ENCODE results near the gene MMP10.

MMP10 gene

GRCh38 chr11:102792604-102793003, 12.2 kb upstream of the MMP10 start:
- no peak overlapping the region for H2AFZ ChIP-seq (ENCODE audit: low read depth, low read length)
- no peak overlapping the region for H3K4ac ChIP-seq (ENCODE audit: low read depth in 1 of 2, low read length in 2 of 2)
- no peak overlapping the region for H3K14ac ChIP-seq (ENCODE audit: low read length in 2 of 2)
- no peak overlapping the region for H2BK12ac ChIP-seq (ENCODE audit: low read length in 2 of 2)
- no peak overlapping the region for H4K91ac ChIP-seq (ENCODE audit: low read length)
- H3K36me3 ChIP-seq (ENCODE audit: control insufficient read depth in 1 of 2, insufficient read depth in 2 of 2, low read depth in 1 of 2, low read length in 2 of 2), result peaks cover 0 to 10% of the 10 kb centered on the region in 2 experiments
- no peak overlapping the region for H2BK120ac ChIP-seq (ENCODE audit: low read depth, low read length)
- H3K23ac ChIP-seq (ENCODE audit: low read length in 2 of 2), result no peak overlapping the region
- no peaks in the 10 kb centered on the region for H3K9me3 ChIP-seq (ENCODE audit: control insufficient read depth, low read length)
- no peak overlapping the region for H3K4me3 ChIP-seq (ENCODE audit: insufficient read depth in 1 of 2, low read depth in 1 of 2, low read length in 2 of 2)
- H4K8ac ChIP-seq (ENCODE audit: low read length), result no peak overlapping the region
- H3K4me2 ChIP-seq (ENCODE audit: low read length, poor library complexity, severe bottlenecking), result no peak overlapping the region
- no peaks in the 10 kb centered on the region for H3K27me3 ChIP-seq (ENCODE audit: control insufficient read depth in 1 of 2, insufficient read depth in 1 of 2, low read length in 2 of 2)
- H3K9ac ChIP-seq (ENCODE audit: low read length), result no peak overlapping the region
- DNase-seq, result no peak
- H3K4me1 ChIP-seq (ENCODE audit: control insufficient read depth, insufficient read depth, low read depth, low read length), result peaks cover 1% of the 10 kb centered on the region
- no peak overlapping the region for H2BK15ac ChIP-seq (ENCODE audit: low read depth, poor library complexity, severe bottlenecking)
- H3K18ac ChIP-seq (ENCODE audit: low read depth in 1 of 2, low read length in 2 of 2), result no peak overlapping the region
- no peak overlapping the region for H2AK5ac ChIP-seq (ENCODE audit: low read length, severe bottlenecking)
- no peak overlapping the region for H2BK5ac ChIP-seq (ENCODE audit: low read depth, low read length, poor library complexity, severe bottlenecking)
- no peak overlapping the region for H3K27ac ChIP-seq (ENCODE audit: low read length, poor library complexity, severe bottlenecking)
- WGBS, result 96% methylated on average over 5 of the region's 5 CpGs
- no peaks in the 10 kb centered on the region for H3K79me1 ChIP-seq (replicated peaks; ENCODE audit: low read length, poor library complexity, severe bottlenecking)

GRCh38 chr11:102791271-102792036, 11.0 kb upstream of the MMP10 start:
- Histone ChIP-seq H3K27me3 (ENCODE audit: control insufficient read depth in 1 of 2, insufficient read depth in 1 of 2, low read length in 2 of 2) (no peaks in the 10 kb centered on the region), H2BK5ac (ENCODE audit: low read depth, low read length, poor library complexity, severe bottlenecking) (no peak overlapping the region), H3K4me1 (ENCODE audit: control insufficient read depth, insufficient read depth, low read depth, low read length) (peaks cover 1% of the 10 kb centered on the region), H3K9me3 (ENCODE audit: control insufficient read depth, low read length) (no peaks in the 10 kb centered on the region), H3K14ac (ENCODE audit: low read length in 2 of 2) (no peak overlapping the region), H2AK5ac (ENCODE audit: low read length, severe bottlenecking) (no peak overlapping the region), H3K23ac (ENCODE audit: low read length in 2 of 2) (no peak overlapping the region), H3K36me3 (ENCODE audit: control insufficient read depth in 1 of 2, insufficient read depth in 2 of 2, low read depth in 1 of 2, low read length in 2 of 2) (peaks cover 0 to 10% of the 10 kb centered on the region in 2 experiments), H3K4me2 (ENCODE audit: low read length, poor library complexity, severe bottlenecking) (no peak overlapping the region), H3K18ac (ENCODE audit: low read depth in 1 of 2, low read length in 2 of 2) (no peak overlapping the region), H3K4ac (ENCODE audit: low read depth in 1 of 2, low read length in 2 of 2) (no peak overlapping the region), H3K4me3 (ENCODE audit: insufficient read depth in 1 of 2, low read depth in 1 of 2, low read length in 2 of 2) (no peak overlapping the region), H4K8ac (ENCODE audit: low read length) (no peak overlapping the region), H3K79me1 (replicated peaks; ENCODE audit: low read length, poor library complexity, severe bottlenecking) (no peaks in the 10 kb centered on the region), H2BK120ac (ENCODE audit: low read depth, low read length) (no peak overlapping the region), H2BK12ac (ENCODE audit: low read length in 2 of 2) (no peak overlapping the region), H3K27ac (ENCODE audit: low read length, poor library complexity, severe bottlenecking) (no peak overlapping the region), H2AFZ (ENCODE audit: low read depth, low read length) (no peak overlapping the region), H2BK15ac (ENCODE audit: low read depth, poor library complexity, severe bottlenecking) (no peak overlapping the region), H4K91ac (ENCODE audit: low read length) (no peak overlapping the region), H3K9ac (ENCODE audit: low read length) (no peak overlapping the region)
- WGBS, result 70% methylated on average over 4 of the region's 4 CpGs
- no peak for DNase-seq

GRCh38 chr11:102788334-102788995, 8.0 kb upstream of the MMP10 start:
- no peak overlapping the region for H2AK5ac ChIP-seq (ENCODE audit: low read length, severe bottlenecking)
- H2AFZ ChIP-seq (ENCODE audit: low read depth, low read length), result no peak overlapping the region
- H3K4ac ChIP-seq (ENCODE audit: low read depth in 1 of 2, low read length in 2 of 2), result no peak overlapping the region
- no peak overlapping the region for H2BK12ac ChIP-seq (ENCODE audit: low read length in 2 of 2)
- H3K9ac ChIP-seq (ENCODE audit: low read length), result no peak overlapping the region
- no peaks in the 10 kb centered on the region for H3K27me3 ChIP-seq (ENCODE audit: control insufficient read depth in 1 of 2, insufficient read depth in 1 of 2, low read length in 2 of 2)
- no peak overlapping the region for H3K14ac ChIP-seq (ENCODE audit: low read length in 2 of 2)
- no peak overlapping the region for H2BK120ac ChIP-seq (ENCODE audit: low read depth, low read length)
- DNase-seq, result no peak
- H3K27ac ChIP-seq (ENCODE audit: low read length, poor library complexity, severe bottlenecking), result no peak overlapping the region
- H2BK15ac ChIP-seq (ENCODE audit: low read depth, poor library complexity, severe bottlenecking), result no peak overlapping the region
- no peak overlapping the region for H3K18ac ChIP-seq (ENCODE audit: low read depth in 1 of 2, low read length in 2 of 2)
- H3K9me3 ChIP-seq (ENCODE audit: control insufficient read depth, low read length), result no peaks in the 10 kb centered on the region
- no peak overlapping the region for H4K8ac ChIP-seq (ENCODE audit: low read length)
- H3K4me1 ChIP-seq (ENCODE audit: control insufficient read depth, insufficient read depth, low read depth, low read length), result peaks cover 1% of the 10 kb centered on the region
- no peak overlapping the region for H4K91ac ChIP-seq (ENCODE audit: low read length)
- no peaks in the 10 kb centered on the region for H3K79me1 ChIP-seq (replicated peaks; ENCODE audit: low read length, poor library complexity, severe bottlenecking)
- peaks cover 0 to 2% of the 10 kb centered on the region in 2 experiments for H3K36me3 ChIP-seq (ENCODE audit: control insufficient read depth in 1 of 2, insufficient read depth in 2 of 2, low read depth in 1 of 2, low read length in 2 of 2)
- no peak overlapping the region for H3K23ac ChIP-seq (ENCODE audit: low read length in 2 of 2)
- H3K4me3 ChIP-seq (ENCODE audit: insufficient read depth in 1 of 2, low read depth in 1 of 2, low read length in 2 of 2), result no peak overlapping the region
- no peak overlapping the region for H3K4me2 ChIP-seq (ENCODE audit: low read length, poor library complexity, severe bottlenecking)
- no peak overlapping the region for H2BK5ac ChIP-seq (ENCODE audit: low read depth, low read length, poor library complexity, severe bottlenecking)
- WGBS, result 94% methylated on average over 6 of the region's 8 CpGs

- Histone ChIP-seq H3K79me1 (replicated peaks; ENCODE audit: low read length, poor library complexity, severe bottlenecking) (no peaks in the 10 kb centered on the region), H3K4me2 (ENCODE audit: low read length, poor library complexity, severe bottlenecking) (no peak overlapping the region), H2AK5ac (ENCODE audit: low read length, severe bottlenecking) (no peak overlapping the region), H3K14ac (ENCODE audit: low read length in 2 of 2) (no peak overlapping the region), H3K9ac (ENCODE audit: low read length) (no peak overlapping the region), H4K8ac (ENCODE audit: low read length) (no peak overlapping the region), H3K18ac (ENCODE audit: low read depth in 1 of 2, low read length in 2 of 2) (no peak overlapping the region), H3K23ac (ENCODE audit: low read length in 2 of 2) (no peak overlapping the region), H2BK120ac (ENCODE audit: low read depth, low read length) (no peak overlapping the region), H3K4me3 (ENCODE audit: insufficient read depth in 1 of 2, low read depth in 1 of 2, low read length in 2 of 2) (no peak overlapping the region), H4K91ac (ENCODE audit: low read length) (no peak overlapping the region), H3K9me3 (ENCODE audit: control insufficient read depth, low read length) (no peaks in the 10 kb centered on the region), H2BK15ac (ENCODE audit: low read depth, poor library complexity, severe bottlenecking) (no peak overlapping the region), H3K27ac (ENCODE audit: low read length, poor library complexity, severe bottlenecking) (no peak overlapping the region), H3K4me1 (ENCODE audit: control insufficient read depth, insufficient read depth, low read depth, low read length) (peaks cover 2% of the 10 kb centered on the region), H3K4ac (ENCODE audit: low read depth in 1 of 2, low read length in 2 of 2) (no peak overlapping the region), H2AFZ (ENCODE audit: low read depth, low read length) (no peak overlapping the region), H2BK5ac (ENCODE audit: low read depth, low read length, poor library complexity, severe bottlenecking) (no peak overlapping the region), H3K36me3 (ENCODE audit: control insufficient read depth in 1 of 2, insufficient read depth in 2 of 2, low read depth in 1 of 2, low read length in 2 of 2) (no peaks in the 10 kb centered on the region), H2BK12ac (ENCODE audit: low read length in 2 of 2) (no peak overlapping the region), H3K27me3 (ENCODE audit: control insufficient read depth in 1 of 2, insufficient read depth in 1 of 2, low read length in 2 of 2) (no peaks in the 10 kb centered on the region)
- WGBS, result 99% methylated on average over 3 of the region's 3 CpGs
- DNase-seq, result no peak
Observed at GRCh38 chr11:102784380-102784779, 4.0 kb upstream of the MMP10 start.
